Endothelial cell of umbilical vein (primary cell): ENCODE data around the gene CNIH4. TPM values are rescaled to one million over a fixed set of nuclear protein-coding genes. Genes with fewer than 3 reads are reported as not detected.

Source experiments
- BruUV-seq: library from RNA; stranded (reverse); fragments of 400-500 nt; replicated peaks from 2 replicates; lab custom pipeline; 2021; lab: Mats Ljungman, UMichigan
- CTCF ChIA-PET: fragments of 300-600, 350-600 bp; sonication (Branson Sonifier 250); formaldehyde crosslinking; loops from one replicate; lab custom pipeline; 2021; ENCODE audit warnings: antibody characterized with exemption, inconsistent platforms; lab: Charles Lee
- POLR2A ChIA-PET: fragments of 300-600, 350-600 bp; sonication (Branson Sonifier 250); formaldehyde crosslinking; loops from one replicate; lab custom pipeline; 2021; ENCODE audit warnings: antibody characterized with exemption, inconsistent platforms; lab: Charles Lee
- DNase-seq: peaks from one replicate; pipeline ENCODE4 v3.0.0-alpha.2; 2011; ENCODE audit warnings: low read depth, low spot score
- FAIRE-seq: peaks from 2 replicates; lab custom pipeline; 2011; peaks lifted over from hg19 to GRCh38; lab: Jason Lieb, UNC
- H2AFZ ChIP-seq: 2 replicates; pipeline ENCODE4 v1.6.0; 2012; ENCODE audit warnings: low read depth, low read length, control low read depth, inconsistent platforms
- H3K27ac ChIP-seq: 2 replicates; pipeline ENCODE4 v1.5.1; 2011; ENCODE audit warnings: low read depth, mild to moderate bottlenecking, control low read depth, low read length, moderate library complexity; ENCODE audit not compliant: insufficient read depth
- H3K27me3 ChIP-seq, 2 experiments: 2 replicates each; pipeline versions ENCODE4 v1.6.0 to v1.6.1; 2011; ENCODE audit warnings: low read length in 2 of 2, mixed read lengths in 1 of 2; ENCODE audit not compliant: control insufficient read depth in 2 of 2, insufficient read depth in 2 of 2
- H3K36me3 ChIP-seq, 2 experiments: 2 replicates in 1 of 2; 3 replicates in 1 of 2; pipeline ENCODE4 v1.5.1; 2011; ENCODE audit warnings: low read length in 2 of 2, mild to moderate bottlenecking in 1 of 2, moderate library complexity in 1 of 2; ENCODE audit not compliant: control insufficient read depth in 2 of 2, insufficient read depth in 2 of 2; ENCODE audit errors: extremely low read depth in 1 of 2
- H3K4me1 ChIP-seq: 3 replicates; pipeline ENCODE4 v1.5.1; 2011; ENCODE audit warnings: mild to moderate bottlenecking, low read length; ENCODE audit not compliant: control insufficient read depth, insufficient read depth; ENCODE audit errors: extremely low read depth
- H3K4me2 ChIP-seq: 2 replicates; pipeline ENCODE4 v1.6.1; 2011; ENCODE audit warnings: low read length, control low read depth, mixed read lengths; ENCODE audit not compliant: insufficient read depth
- H3K4me3 ChIP-seq, 3 experiments: fragments of 200-600 bp in 1 of 3; sonication (generic), shearing (Covaris generic) in 1 of 3; replicated peaks in 1 of 3; 2 replicates each; pipeline ENCODE4 v1.5.1; 2011 to 2016; ENCODE audit warnings: control low read depth in 3 of 3, low read length in 3 of 3, mild to moderate bottlenecking in 2 of 3, inconsistent platforms in 1 of 3, low read depth in 1 of 3, moderate library complexity in 1 of 3; ENCODE audit not compliant: insufficient read depth in 1 of 3
- H3K79me2 ChIP-seq: 2 replicates; pipeline ENCODE4 v1.6.0; 2012; ENCODE audit warnings: low read length, inconsistent platforms; ENCODE audit not compliant: control insufficient read depth, insufficient read depth
- H3K9ac ChIP-seq: replicated peaks from 2 replicates; pipeline ENCODE3; 2011; ENCODE audit warnings: low read length, control low read depth; ENCODE audit not compliant: insufficient read depth; ENCODE audit errors: extremely low read depth
- H3K9me1 ChIP-seq: replicated peaks from 3 replicates; pipeline ENCODE4 v1.6.0; 2011; ENCODE audit warnings: mild to moderate bottlenecking, low read length; ENCODE audit not compliant: control insufficient read depth, insufficient read depth; ENCODE audit errors: extremely low read depth
- H3K9me3 ChIP-seq: replicated peaks from 2 replicates; pipeline ENCODE4 v1.5.1; 2012; ENCODE audit warnings: low read length, inconsistent platforms; ENCODE audit not compliant: control insufficient read depth, insufficient read depth
- H4K20me1 ChIP-seq: replicated peaks from 2 replicates; pipeline ENCODE3; 2011; ENCODE audit warnings: mild to moderate bottlenecking, low read length; ENCODE audit not compliant: control insufficient read depth, insufficient read depth; ENCODE audit errors: extremely low read depth
- CTCF ChIP-seq, 2 donors: IDR thresholded peaks; 1 replicate in 1 of 2; 2 replicates in 1 of 2; pipeline ENCODE4 v1.5.1; 2011; ENCODE audit warnings: low read length in 2 of 2, mild to moderate bottlenecking in 2 of 2, moderate library complexity in 2 of 2, control low read depth in 1 of 2, inconsistent platforms in 1 of 2, low read depth in 1 of 2; ENCODE audit not compliant: insufficient read depth in 1 of 2; ENCODE audit errors: extremely low read depth in 1 of 2
- EZH2 ChIP-seq: IDR thresholded peaks from 2 replicates; pipeline ENCODE4 v1.6.1; 2012; ENCODE audit warnings: borderline replicate concordance, low read depth, mild to moderate bottlenecking, moderate library complexity, low read length, inconsistent platforms; ENCODE audit not compliant: severe bottlenecking
- FOS ChIP-seq: IDR thresholded peaks from 2 replicates; pipeline ENCODE4 v1.6.1; 2011; ENCODE audit warnings: mild to moderate bottlenecking, low read length, moderate library complexity, borderline replicate concordance; ENCODE audit not compliant: insufficient read depth
- GATA2 ChIP-seq: IDR thresholded peaks from 2 replicates; pipeline ENCODE4 v1.7.0; 2011; ENCODE audit warnings: low read depth, mild to moderate bottlenecking, moderate library complexity, mixed read lengths, low read length; ENCODE audit not compliant: insufficient read length, insufficient read depth
- JUN ChIP-seq: IDR thresholded peaks from 2 replicates; pipeline ENCODE4 v1.6.1; 2011; ENCODE audit warnings: borderline replicate concordance, low read depth; ENCODE audit not compliant: insufficient read length, insufficient read depth
- MAX ChIP-seq: IDR thresholded peaks from 2 replicates; pipeline ENCODE4 v1.6.1; 2011; ENCODE audit not compliant: insufficient read depth, insufficient read length
- MYC ChIP-seq: IDR thresholded peaks from one replicate; pipeline ENCODE4 v1.6.1; 2011; ENCODE audit warnings: mild to moderate bottlenecking, low read depth, low read length
- POLR2A ChIP-seq: IDR thresholded peaks from 2 replicates; pipeline ENCODE4 v1.6.1; 2012; ENCODE audit warnings: low read depth, mild to moderate bottlenecking, control low read depth, low read length
- POLR2AphosphoS5 ChIP-seq: IDR thresholded peaks from 2 replicates; pipeline ENCODE4 v1.6.1; 2012; ENCODE audit warnings: low read depth, mild to moderate bottlenecking, control low read depth, low read length, moderate library complexity; ENCODE audit not compliant: insufficient read depth
- dilution Hi-C: fragments of 300-500 bp; cut with MboI; formaldehyde crosslinking; loops from one replicate; pipeline ENCODE4 v1.15.0; 2019; ENCODE audit warnings: low sequenced_read_pairs; ENCODE audit not compliant: extremely low pct_ligation_motif_present
- intact Hi-C: fragments of 100-400 bp; cut with micrococcal nuclease; formaldehyde crosslinking; loops from one replicate; pipeline ENCODE4 v1.10.0; 2022
- polyA plus RNA-seq, 4 experiments: library from polyadenylated mRNA; depleted of rRNA in 3 of 4; stranded (reverse) in 3 of 4; unstranded in 1 of 4; fragments of >200 nt; gene quantifications; 2 replicates each; pipeline versions ENCODE4 v1.2.1 to v1.2.3, GENCODE V29; 2011 to 2012; ENCODE audit warnings: missing spikeins in 1 of 4
- total RNA-seq: library from RNA; stranded (reverse); gene quantifications from 2 replicates; pipeline ENCODE4 v1.2.3, GENCODE V29; 2021

The CNIH4 gene
- total and polyA plus RNA-seq, 2 donors (not counting 3 experiments of a cell fraction or from before 2014, with no cell fraction given) = 74.9 to 118 TPM

- no peaks in the 10 kb centered on the region for H3K79me2 ChIP-seq
- ChIA-PET CTCF (interaction anchor here (1.6 to 2.9 kb wide), 2 partner anchors 61 to 74 kb away, joined by 4 to 9 read pairs; no protein-coding TSS in a partner anchor), POLR2A (interaction anchor here (0.5 kb wide), 1 partner anchor 71 kb away, joined by 3 read pairs; no protein-coding TSS in a partner anchor)
- BruUV-seq = no TSS peak
- H3K9me1 ChIP-seq = no peaks in the 10 kb centered on the region
- TF ChIP-seq MYC (no peak), EZH2 (no peak), FOS (no peak), JUN (no peak), CTCF (IDR thresholded peaks at IDR 0.05; ENCODE audit: extremely low read depth in 1 of 2, insufficient read depth in 1 of 2, low read depth in 1 of 2, low read length in 2 of 2) (no peak), POLR2A (no peak), GATA2 (no peak), MAX (no peak), POLR2AphosphoS5 (no peak)
- FAIRE-seq = no peak
- no peak overlapping the region for H3K27ac ChIP-seq
- no peak for DNase-seq
- H3K27me3 ChIP-seq = no peaks in the 10 kb centered on the region
- no peak overlapping the region for H3K9ac ChIP-seq
- H4K20me1 ChIP-seq = no peaks in the 10 kb centered on the region
- H3K4me1 ChIP-seq = no peaks in the 10 kb centered on the region
- no peaks in the 10 kb centered on the region for H3K9me3 ChIP-seq
- H3K36me3 ChIP-seq = peaks cover 0 to 11% of the 10 kb centered on the region in 2 experiments
- intact Hi-C loops = no loop called here
- no peak overlapping the region for H2AFZ ChIP-seq
- H3K4me2 ChIP-seq = no peak overlapping the region
- no peak overlapping the region for H3K4me3 ChIP-seq
- dilution Hi-C loops = no loop called here
These were observed 26.5 kb downstream of the CNIH4 start for GRCh38 chr1:224383218-224383617.
